HG02623 (cell line): ENCODE measurements around the gene ARID1A.

Experiments used
- ATAC-seq: cut with Tn5 transposase; IDR thresholded peaks from one replicate; pipeline ENCODE4 v1.9.1; 2021; ENCODE audit warnings: moderate library complexity; ENCODE audit not compliant: unreplicated experiment

Gene ARID1A

DNA sequence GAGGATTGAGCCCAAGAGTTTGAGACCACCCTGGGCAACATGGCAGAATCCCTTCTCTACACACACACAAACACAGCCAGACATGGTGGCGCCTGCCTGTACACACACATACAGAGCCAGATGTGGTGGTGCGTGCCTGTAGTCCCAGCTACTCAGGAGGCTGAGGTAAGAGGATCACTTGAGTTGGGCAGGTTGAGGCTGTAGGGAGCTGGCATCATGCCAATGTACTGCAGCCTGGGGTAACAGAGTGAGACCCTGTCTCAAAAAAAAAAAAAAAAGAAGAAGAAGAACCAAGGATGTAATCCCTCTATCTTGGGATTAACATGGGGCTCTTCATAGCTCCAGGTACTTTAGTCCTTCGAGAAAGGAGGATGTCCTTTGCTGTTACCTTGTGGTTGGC lies 62.5 kb downstream of the ARID1A start:
- no peak for ATAC-seq

DNA sequence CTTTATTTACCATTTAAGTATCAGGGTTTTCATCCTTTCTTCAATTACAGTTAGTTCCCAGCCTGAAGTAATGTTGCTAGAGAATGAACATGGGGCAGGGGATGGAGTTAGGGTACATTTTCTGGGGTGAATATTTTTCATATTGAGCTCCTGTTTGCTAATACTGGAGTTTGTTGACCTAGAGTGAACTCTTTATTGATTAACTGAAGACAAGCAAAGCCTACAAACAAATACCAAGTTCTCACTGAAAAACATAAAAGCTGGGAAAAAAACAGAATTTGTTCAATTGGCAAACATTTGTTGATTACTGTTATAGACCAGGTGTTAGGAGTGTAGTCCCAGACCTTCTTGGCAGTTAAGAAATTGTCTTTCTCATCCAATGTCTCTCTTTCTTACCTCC lies 63.7 kb downstream of the ARID1A start:
- ATAC-seq = no peak

DNA sequence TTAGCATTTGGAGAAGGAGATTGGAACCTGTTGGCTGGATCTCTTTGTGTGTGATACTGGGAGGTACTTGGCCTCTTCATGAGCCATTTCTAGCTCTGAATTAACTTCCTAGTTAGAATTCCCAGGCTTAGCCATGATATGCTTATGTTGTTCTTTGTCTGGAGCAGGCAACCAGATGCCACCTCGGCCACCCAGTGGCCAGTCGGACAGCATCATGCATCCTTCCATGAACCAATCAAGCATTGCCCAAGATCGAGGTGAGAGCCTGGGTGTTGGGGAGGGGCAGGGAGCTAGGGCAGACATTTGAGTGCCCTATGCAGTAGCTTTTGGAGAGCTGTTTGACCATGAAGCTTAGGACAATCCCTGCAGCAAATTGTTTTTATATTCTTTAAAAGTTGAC lies 65.4 kb downstream of the ARID1A start:
- ATAC-seq = no peak

GRCh38 chr1:26767714-26768113 lies 71.9 kb downstream of the ARID1A start:
- no peak for ATAC-seq

- ATAC-seq = no peak
These were observed 72.9 kb downstream of the ARID1A start for GRCh38 chr1:26768755-26769154.

- ATAC-seq = no peak
These were observed 75.4 kb downstream of the ARID1A start for GRCh38 chr1:26771285-26771642.

- no peak for ATAC-seq
These were observed 76.0 kb downstream of the ARID1A start for GRCh38 chr1:26771643-26772321.

- no peak for ATAC-seq
These were observed 76.9 kb downstream of the ARID1A start for GRCh38 chr1:26772687-26773086.

GRCh38 chr1:26774462-26774861 lies 78.6 kb downstream of the ARID1A start:
- ATAC-seq = no peak

DNA sequence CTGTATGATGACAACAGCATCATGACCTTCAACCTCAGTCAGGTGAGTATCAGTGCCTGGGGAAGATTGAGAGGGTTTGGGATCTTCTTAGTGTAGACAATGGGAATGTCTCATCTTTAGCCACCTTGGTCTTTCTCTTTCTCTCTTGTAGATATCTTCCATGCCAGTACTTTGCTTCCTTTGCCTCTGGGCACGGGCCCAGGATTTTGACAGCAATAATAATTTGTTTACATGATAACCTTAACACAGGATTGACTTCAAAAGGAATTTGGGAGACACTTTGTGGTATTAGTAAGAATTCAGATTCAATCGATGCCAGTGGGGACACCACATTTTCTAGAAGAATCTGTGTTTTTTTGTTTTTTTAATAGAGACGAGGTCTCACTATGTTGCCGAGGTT lies 79.9 kb downstream of the ARID1A start:
- no peak for ATAC-seq

DNA sequence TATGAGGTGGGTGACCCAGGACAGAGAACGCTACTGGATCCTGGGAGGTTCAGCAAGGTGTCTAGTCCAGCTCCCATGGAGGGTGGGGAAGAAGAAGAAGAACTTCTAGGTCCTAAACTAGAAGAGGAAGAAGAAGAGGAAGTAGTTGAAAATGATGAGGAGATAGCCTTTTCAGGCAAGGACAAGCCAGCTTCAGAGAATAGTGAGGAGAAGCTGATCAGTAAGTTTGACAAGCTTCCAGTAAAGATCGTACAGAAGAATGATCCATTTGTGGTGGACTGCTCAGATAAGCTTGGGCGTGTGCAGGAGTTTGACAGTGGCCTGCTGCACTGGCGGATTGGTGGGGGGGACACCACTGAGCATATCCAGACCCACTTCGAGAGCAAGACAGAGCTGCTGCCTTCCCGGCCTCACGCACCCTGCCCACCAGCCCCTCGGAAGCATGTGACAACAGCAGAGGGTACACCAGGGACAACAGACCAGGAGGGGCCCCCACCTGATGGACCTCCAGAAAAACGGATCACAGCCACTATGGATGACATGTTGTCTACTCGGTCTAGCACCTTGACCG lies 83.4 kb downstream of the ARID1A start:
- no peak for ATAC-seq

GRCh38 chr1:26780344-26780957 lies 84.6 kb downstream of the ARID1A start:
- no peak for ATAC-seq

DNA sequence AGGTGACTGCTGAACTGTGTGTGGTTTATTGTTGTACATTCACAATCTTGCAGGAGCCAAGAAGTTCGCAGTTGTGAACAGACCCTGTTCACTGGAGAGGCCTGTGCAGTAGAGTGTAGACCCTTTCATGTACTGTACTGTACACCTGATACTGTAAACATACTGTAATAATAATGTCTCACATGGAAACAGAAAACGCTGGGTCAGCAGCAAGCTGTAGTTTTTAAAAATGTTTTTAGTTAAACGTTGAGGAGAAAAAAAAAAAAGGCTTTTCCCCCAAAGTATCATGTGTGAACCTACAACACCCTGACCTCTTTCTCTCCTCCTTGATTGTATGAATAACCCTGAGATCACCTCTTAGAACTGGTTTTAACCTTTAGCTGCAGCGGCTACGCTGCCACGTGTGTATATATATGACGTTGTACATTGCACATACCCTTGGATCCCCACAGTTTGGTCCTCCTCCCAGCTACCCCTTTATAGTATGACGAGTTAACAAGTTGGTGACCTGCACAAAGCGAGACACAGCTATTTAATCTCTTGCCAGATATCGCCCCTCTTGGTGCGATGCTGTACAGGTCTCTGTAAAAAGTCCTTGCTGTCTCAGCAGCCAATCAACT lies 85.5 kb downstream of the ARID1A start:
- no peak for ATAC-seq

DNA sequence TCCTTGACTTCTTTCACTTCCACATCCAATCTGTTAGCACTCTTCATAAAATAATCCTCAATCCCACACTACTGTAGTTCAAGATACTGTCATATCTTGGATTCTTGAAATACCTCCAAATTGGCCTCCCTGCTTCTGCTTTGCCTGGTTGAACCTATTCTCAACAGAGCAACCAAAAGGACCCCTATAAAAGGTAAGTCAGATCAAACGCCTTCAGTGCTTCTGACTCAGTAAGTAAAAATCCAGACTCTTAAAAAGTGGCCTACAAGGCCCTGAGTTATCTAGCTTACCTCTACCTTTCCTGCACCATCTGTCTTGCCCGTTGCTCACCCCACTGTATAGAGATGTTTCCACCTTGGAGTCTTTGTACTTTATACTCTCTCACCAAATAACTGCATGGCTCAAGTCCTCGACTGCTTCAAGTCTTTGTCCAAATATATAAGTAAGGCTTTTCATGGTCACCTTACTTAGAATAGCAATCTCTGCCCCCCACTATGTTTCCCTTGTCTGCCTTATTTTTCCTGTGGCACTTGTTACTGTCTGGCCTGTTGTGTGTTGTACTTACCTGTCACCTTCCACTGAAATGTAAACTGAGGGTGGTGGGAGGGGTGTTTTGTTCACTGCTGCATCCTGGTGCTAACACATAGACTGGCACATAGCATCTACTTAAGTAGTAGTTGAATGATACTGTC lies 86.9 kb downstream of the ARID1A start:
- ATAC-seq = no peak

GRCh38 chr1:26783646-26784022 lies 87.8 kb downstream of the ARID1A start:
- ATAC-seq = no peak

- ATAC-seq = no peak
These were observed 88.4 kb downstream of the ARID1A start for GRCh38 chr1:26784023-26784871.

- no peak for ATAC-seq
These were observed 89.1 kb downstream of the ARID1A start for GRCh38 chr1:26784886-26785285.

GRCh38 chr1:26785611-26786436 lies 90.0 kb downstream of the ARID1A start:
- ATAC-seq = no peak

GRCh38 chr1:26786437-26787380 lies 90.9 kb downstream of the ARID1A start:
- no peak for ATAC-seq
